MM.1S (cell line): Measurements from ENCODE around the gene FNIP2.
"Not testable (repeated sequence)": the region's sequence is repeated elsewhere in the genome, so short reads cannot be mapped to it uniquely, and the experiment has no call there.

Experiments used
- DNase-seq: peaks from one replicate; pipeline ENCODE4 v3.0.0-alpha.2; 2015
- H2AFZ ChIP-seq: fragments of 300-600 bp; sonication (generic); 2 replicates; pipeline ENCODE4 v1.6.0; 2016; ENCODE audit warnings: antibody characterized with exemption, low read length
- H3F3A ChIP-seq: fragments of 300-600 bp; sonication (generic); 2 replicates; pipeline ENCODE4 v1.6.1; 2016; ENCODE audit warnings: mild to moderate bottlenecking, antibody characterized with exemption, low read length, moderate library complexity, mixed read lengths; ENCODE audit not compliant: insufficient read depth
- H3K27ac ChIP-seq: fragments of 300-600 bp; sonication (generic); 2 replicates; pipeline ENCODE4 v1.5.1; 2016; ENCODE audit warnings: mild to moderate bottlenecking, low read length
- H3K27me3 ChIP-seq: fragments of 300-600 bp; sonication (generic); replicated peaks from 2 replicates; pipeline ENCODE4 v1.6.0; 2016; ENCODE audit warnings: low read length; ENCODE audit not compliant: insufficient read depth
- H3K36me3 ChIP-seq: fragments of 300-600 bp; sonication (generic); replicated peaks from 2 replicates; pipeline ENCODE4 v1.6.1; 2016; ENCODE audit warnings: mild to moderate bottlenecking, low read length, mixed read lengths; ENCODE audit not compliant: insufficient read depth
- H3K4me1 ChIP-seq: fragments of 300-600 bp; sonication (generic); 2 replicates; pipeline ENCODE4 v1.6.1; 2016; ENCODE audit warnings: low read length, mixed read lengths
- H3K4me2 ChIP-seq: fragments of 300-600 bp; sonication (generic); 2 replicates; pipeline ENCODE4 v1.6.0; 2016; ENCODE audit warnings: low read depth, low read length
- H3K4me3 ChIP-seq: fragments of 300-600 bp; sonication (generic); 2 replicates; pipeline ENCODE4 v1.5.1; 2016; ENCODE audit warnings: low read length, mixed read lengths
- H3K79me2 ChIP-seq: fragments of 300-600 bp; sonication (generic); 2 replicates; pipeline ENCODE4 v1.6.1; 2016; ENCODE audit warnings: mixed run types, low read length, mixed read lengths
- H3K9ac ChIP-seq: fragments of 300-600 bp; sonication (generic); 2 replicates; pipeline ENCODE4 v1.6.1; 2016; ENCODE audit warnings: low read length, mixed read lengths
- H3K9me2 ChIP-seq: fragments of 300-600 bp; sonication (generic); replicated peaks from 2 replicates; pipeline ENCODE4 v1.6.1; 2016; ENCODE audit warnings: mild to moderate bottlenecking, low read length, mixed read lengths; ENCODE audit not compliant: insufficient read depth
- H3K9me3 ChIP-seq: fragments of 300-600 bp; sonication (generic); replicated peaks from 2 replicates; pipeline ENCODE4 v1.6.1; 2016; ENCODE audit warnings: mild to moderate bottlenecking, low read length, mixed read lengths; ENCODE audit not compliant: insufficient read depth
- H4K20me1 ChIP-seq: fragments of 300-600 bp; sonication (generic); 2 replicates; pipeline ENCODE4 v1.6.1; 2016; ENCODE audit warnings: mild to moderate bottlenecking, low read length, moderate library complexity, mixed read lengths; ENCODE audit not compliant: insufficient read depth
- EZH2 ChIP-seq: fragments of 300-600 bp; sonication (generic); optimal IDR thresholded peaks from 2 replicates; pipeline ENCODE3; 2017; ENCODE audit warnings: low read depth, mild to moderate bottlenecking, antibody characterized with exemption, low read length, mixed read lengths
- EZH2phosphoT487 ChIP-seq: fragments of 300-600 bp; sonication (generic); IDR thresholded peaks from 2 replicates; pipeline ENCODE4 v1.6.1; 2018; ENCODE audit warnings: antibody characterized with exemption, low read length
- TF ChIP-seq, protein P1 (sequence below): fragments of 300-600 bp; sonication (generic); IDR thresholded peaks from 2 replicates; pipeline ENCODE4 v1.5.1; 2016; ENCODE audit warnings: antibody characterized with exemption, low read length, mixed read lengths

FNIP2 gene

GRCh38 chr4:158826882-158827281 lies 58.1 kb downstream of the FNIP2 start:
- Histone ChIP-seq H3K4me1 (peaks cover 54% of the 10 kb centered on the region), H4K20me1 (no peaks in the 10 kb centered on the region), H3K79me2 (peaks cover 47% of the 10 kb centered on the region), H3K36me3 (no peaks in the 10 kb centered on the region), H3F3A (peaks cover 33% of the 10 kb centered on the region), H3K4me2 (peak overlapping the region; percentile 78), H3K9ac (no peak overlapping the region; the same call in 1 of the 2 replicates), H3K27ac (peak overlapping the region; percentile 79), H3K4me3 (0 out of 2 replicates have a peak overlapping the region, but pooled peaks have one; percentile 2), H3K9me3 (no peaks in the 10 kb centered on the region), H3K27me3 (no peaks in the 10 kb centered on the region), H2AFZ (no peak overlapping the region), H3K9me2 (no peaks in the 10 kb centered on the region)
- DNase-seq = no peak
- TF ChIP-seq EZH2phosphoT487 (no peak), EZH2 (no peak)
- TF ChIP-seq, protein P1, sequence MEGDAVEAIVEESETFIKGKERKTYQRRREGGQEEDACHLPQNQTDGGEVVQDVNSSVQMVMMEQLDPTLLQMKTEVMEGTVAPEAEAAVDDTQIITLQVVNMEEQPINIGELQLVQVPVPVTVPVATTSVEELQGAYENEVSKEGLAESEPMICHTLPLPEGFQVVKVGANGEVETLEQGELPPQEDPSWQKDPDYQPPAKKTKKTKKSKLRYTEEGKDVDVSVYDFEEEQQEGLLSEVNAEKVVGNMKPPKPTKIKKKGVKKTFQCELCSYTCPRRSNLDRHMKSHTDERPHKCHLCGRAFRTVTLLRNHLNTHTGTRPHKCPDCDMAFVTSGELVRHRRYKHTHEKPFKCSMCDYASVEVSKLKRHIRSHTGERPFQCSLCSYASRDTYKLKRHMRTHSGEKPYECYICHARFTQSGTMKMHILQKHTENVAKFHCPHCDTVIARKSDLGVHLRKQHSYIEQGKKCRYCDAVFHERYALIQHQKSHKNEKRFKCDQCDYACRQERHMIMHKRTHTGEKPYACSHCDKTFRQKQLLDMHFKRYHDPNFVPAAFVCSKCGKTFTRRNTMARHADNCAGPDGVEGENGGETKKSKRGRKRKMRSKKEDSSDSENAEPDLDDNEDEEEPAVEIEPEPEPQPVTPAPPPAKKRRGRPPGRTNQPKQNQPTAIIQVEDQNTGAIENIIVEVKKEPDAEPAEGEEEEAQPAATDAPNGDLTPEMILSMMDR = no peak

GRCh38 chr4:158827543-158827981 lies 58.7 kb downstream of the FNIP2 start:
- DNase-seq = no peak
- Histone ChIP-seq H3K27me3 (no peaks in the 10 kb centered on the region), H4K20me1 (no peaks in the 10 kb centered on the region), H3F3A (peaks cover 33% of the 10 kb centered on the region), H3K36me3 (no peaks in the 10 kb centered on the region), H3K27ac (peak overlapping the region; percentile 79), H3K9ac (no peak overlapping the region; the same call in 1 of the 2 replicates), H3K9me2 (no peaks in the 10 kb centered on the region), H3K4me2 (peak overlapping the region; percentile 78), H3K4me3 (no peak overlapping the region), H3K9me3 (no peaks in the 10 kb centered on the region), H2AFZ (no peak overlapping the region), H3K4me1 (peaks cover 54% of the 10 kb centered on the region), H3K79me2 (peaks cover 40% of the 10 kb centered on the region)
- TF ChIP-seq, protein P1 = no peak
- TF ChIP-seq EZH2phosphoT487 (no peak), EZH2 (no peak)

GRCh38 chr4:158828151-158828550 lies 59.3 kb downstream of the FNIP2 start:
- not testable (repeated sequence) for H4K20me1 ChIP-seq, H3K27me3 ChIP-seq, H3K9me3 ChIP-seq, H3K4me3 ChIP-seq, H3K9ac ChIP-seq, H3K9me2 ChIP-seq, H3K36me3 ChIP-seq, H2AFZ ChIP-seq, DNase-seq, H3K4me2 ChIP-seq
- peak overlapping the region; percentile 79; the same call in 1 of the 2 replicates for H3K27ac ChIP-seq
- H3F3A ChIP-seq = peaks cover 33% of the 10 kb centered on the region
- peaks cover 40% of the 10 kb centered on the region for H3K79me2 ChIP-seq
- peaks cover 53% of the 10 kb centered on the region for H3K4me1 ChIP-seq

DNA sequence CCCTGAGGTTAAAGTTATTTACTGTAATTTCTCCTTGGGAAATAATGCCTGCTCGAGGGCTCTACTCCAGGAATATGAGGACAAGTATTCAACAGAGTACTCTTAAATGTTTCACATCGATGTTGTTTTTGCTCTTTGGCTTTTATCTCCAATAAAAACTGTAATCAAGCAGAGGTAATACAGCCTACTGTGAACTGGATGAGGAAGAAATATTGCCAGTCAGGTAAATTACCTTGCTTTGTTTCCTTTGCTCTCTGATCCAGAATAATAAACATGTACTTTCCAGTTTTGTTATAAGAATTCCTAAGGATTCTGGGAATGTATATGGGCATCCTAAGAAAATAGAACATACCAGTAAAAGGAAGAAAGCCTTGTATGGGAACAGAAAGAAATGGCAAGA lies 60.4 kb downstream of the FNIP2 start:
- Histone ChIP-seq H3K79me2 (peaks cover 29% of the 10 kb centered on the region), H3K27me3 (no peaks in the 10 kb centered on the region), H3K9me2 (no peaks in the 10 kb centered on the region), H3F3A (peaks cover 29% of the 10 kb centered on the region), H3K36me3 (no peaks in the 10 kb centered on the region), H3K27ac (no peak overlapping the region), H3K9ac (no peak overlapping the region), H3K4me1 (peaks cover 42% of the 10 kb centered on the region), H3K4me2 (no peak overlapping the region), H3K9me3 (no peaks in the 10 kb centered on the region), H2AFZ (no peak overlapping the region), H4K20me1 (no peaks in the 10 kb centered on the region), H3K4me3 (no peak overlapping the region)
- no peak for DNase-seq
- TF ChIP-seq EZH2phosphoT487 = no peak
- TF ChIP-seq, protein P1 = no peak
- TF ChIP-seq EZH2 = no peak
